DOHH2 (cell line): ENCODE results near the gene RNF8.
A peak's percentile ranks its signal among the peaks of the same experiment; 100 is the strongest.

Experiments used
- H3F3A ChIP-seq: fragments of 200-600 bp; sonication (generic), shearing (Covaris generic); 2 replicates; pipeline ENCODE4 v1.6.0; 2016; ENCODE audit warnings: antibody characterized with exemption, mild to moderate bottlenecking; ENCODE audit not compliant: control insufficient read depth, insufficient read depth
- H3K27ac ChIP-seq: fragments of 200-600 bp; sonication (generic); 2 replicates; pipeline ENCODE4 v1.5.1; 2014; ENCODE audit warnings: low read depth, mild to moderate bottlenecking, low read length, moderate library complexity
- H3K27me3 ChIP-seq: fragments of 200-600 bp; sonication (generic); 2 replicates; pipeline ENCODE4 v1.6.1; 2014; ENCODE audit warnings: mild to moderate bottlenecking, low read length, mixed read lengths; ENCODE audit not compliant: control insufficient read depth
- H3K36me3 ChIP-seq: fragments of 200-600 bp; sonication (generic); 2 replicates; pipeline ENCODE4 v1.6.1; 2014; ENCODE audit warnings: mild to moderate bottlenecking, low read length, moderate library complexity, mixed read lengths; ENCODE audit not compliant: control insufficient read depth
- H3K4me1 ChIP-seq: fragments of 200-600 bp; sonication (generic); 2 replicates; pipeline ENCODE4 v1.6.1; 2014; ENCODE audit warnings: mild to moderate bottlenecking, low read length, mixed read lengths; ENCODE audit not compliant: control insufficient read depth
- H3K4me2 ChIP-seq: fragments of 200-600 bp; sonication (generic); 2 replicates; pipeline ENCODE4 v1.6.0; 2014; ENCODE audit warnings: mild to moderate bottlenecking, low read length, moderate library complexity
- H3K4me3 ChIP-seq: fragments of 200-600 bp; sonication (generic); 2 replicates; pipeline ENCODE4 v1.5.1; 2014; ENCODE audit warnings: mild to moderate bottlenecking, low read length, mixed read lengths
- H3K79me2 ChIP-seq: fragments of 200-600 bp; sonication (generic); 2 replicates; pipeline ENCODE4 v1.6.1; 2014; ENCODE audit warnings: mild to moderate bottlenecking, low read length, mixed read lengths; ENCODE audit not compliant: control insufficient read depth
- H3K9me2 ChIP-seq: fragments of 200-600 bp; sonication (generic); replicated peaks from 2 replicates; pipeline ENCODE4 v1.6.1; 2014; ENCODE audit warnings: mild to moderate bottlenecking, low read length, mixed read lengths; ENCODE audit not compliant: control insufficient read depth
- H3K9me3 ChIP-seq: fragments of 200-600 bp; sonication (generic); 2 replicates; pipeline ENCODE4 v1.6.1; 2014; ENCODE audit warnings: antibody characterized with exemption, low read length, mixed read lengths; ENCODE audit not compliant: control insufficient read depth, insufficient read depth
- H4K20me1 ChIP-seq: fragments of 200-600 bp; sonication (generic); 2 replicates; pipeline ENCODE4 v1.6.0; 2014; ENCODE audit warnings: low read depth, mild to moderate bottlenecking, antibody characterized with exemption, low read length, moderate library complexity; ENCODE audit not compliant: control insufficient read depth, insufficient read depth
- CTCF ChIP-seq: fragments of 200-600 bp; sonication (generic); IDR thresholded peaks from one replicate; pipeline ENCODE4 v1.5.1; 2014; ENCODE audit warnings: antibody characterized with exemption, mild to moderate bottlenecking, low read depth, low read length; ENCODE audit not compliant: poor library complexity, severe bottlenecking
- EZH2phosphoT487 ChIP-seq: fragments of 200-600 bp; sonication (generic); IDR thresholded peaks from 2 replicates; pipeline ENCODE4 v1.6.1; 2017; ENCODE audit warnings: borderline replicate concordance, mild to moderate bottlenecking, antibody characterized with exemption, low read length, moderate library complexity, mixed read lengths

RNF8 gene

GRCh38 chr6:37347670-37348111 is 6.1 kb upstream of the RNF8 start:
- Histone ChIP-seq H3K4me1 (no peaks in the 10 kb centered on the region), H3K4me3 (no peak overlapping the region), H3K9me2 (no peaks in the 10 kb centered on the region), H4K20me1 (no peaks in the 10 kb centered on the region), H3K36me3 (no peaks in the 10 kb centered on the region), H3K9me3 (no peaks in the 10 kb centered on the region), H3K79me2 (no peaks in the 10 kb centered on the region), H3F3A (no peaks in the 10 kb centered on the region), H3K27me3 (peaks cover 8% of the 10 kb centered on the region), H3K4me2 (no peak overlapping the region), H3K27ac (no peak overlapping the region)
- no peak for TF ChIP-seq EZH2phosphoT487
- no peak for TF ChIP-seq CTCF

GRCh38 chr6:37351027-37351426 is 2.8 kb upstream of the RNF8 start:
- H3K4me3 ChIP-seq = no peak overlapping the region
- peaks cover 6% of the 10 kb centered on the region; the same call in 1 of the 2 replicates for H3K36me3 ChIP-seq
- H3K9me2 ChIP-seq = no peaks in the 10 kb centered on the region
- peaks cover 18% of the 10 kb centered on the region for H3K4me1 ChIP-seq
- H3F3A ChIP-seq = no peaks in the 10 kb centered on the region
- H3K9me3 ChIP-seq = no peaks in the 10 kb centered on the region
- H3K27ac ChIP-seq = no peak overlapping the region
- H3K27me3 ChIP-seq = no peaks in the 10 kb centered on the region
- H3K79me2 ChIP-seq = peaks cover 22% of the 10 kb centered on the region
- H4K20me1 ChIP-seq = 0 out of 2 replicates have a peak, but pooled peaks cover 4% of the 10 kb centered on the region
- no peak for TF ChIP-seq CTCF
- no peak for TF ChIP-seq EZH2phosphoT487
- no peak overlapping the region for H3K4me2 ChIP-seq

- no peak overlapping the region for H3K4me3 ChIP-seq
- H3K9me3 ChIP-seq = no peaks in the 10 kb centered on the region
- peaks cover 35% of the 10 kb centered on the region for H3K79me2 ChIP-seq
- H3K36me3 ChIP-seq = peaks cover 6% of the 10 kb centered on the region; the same call in 1 of the 2 replicates
- no peaks in the 10 kb centered on the region for H3K27me3 ChIP-seq
- TF ChIP-seq EZH2phosphoT487 = no peak
- no peak overlapping the region for H3K4me2 ChIP-seq
- peaks cover 28% of the 10 kb centered on the region for H3K4me1 ChIP-seq
- H3K9me2 ChIP-seq = no peaks in the 10 kb centered on the region
- no peaks in the 10 kb centered on the region for H3F3A ChIP-seq
- peaks cover 10% of the 10 kb centered on the region; the same call in 1 of the 2 replicates for H4K20me1 ChIP-seq
- H3K27ac ChIP-seq = no peak overlapping the region
Observed at GRCh38 chr6:37352384-37352783, 1.4 kb upstream of the RNF8 start.

GRCh38 chr6:37354526-37355384 is 972 bp downstream of the RNF8 start:
- no peaks in the 10 kb centered on the region for H3K9me2 ChIP-seq
- H3K4me2 ChIP-seq = peak overlapping the region; percentile 61
- peaks cover 17% of the 10 kb centered on the region for H4K20me1 ChIP-seq
- peak overlapping the region; percentile 37; the same call in 1 of the 2 replicates for H3K27ac ChIP-seq
- no peaks in the 10 kb centered on the region for H3K27me3 ChIP-seq
- peak overlapping the region; percentile 97 for H3K4me3 ChIP-seq
- H3K36me3 ChIP-seq = peaks cover 11% of the 10 kb centered on the region
- TF ChIP-seq CTCF (no peak), EZH2phosphoT487 (no peak)
- H3F3A ChIP-seq = no peaks in the 10 kb centered on the region
- no peaks in the 10 kb centered on the region for H3K9me3 ChIP-seq
- peaks cover 28% of the 10 kb centered on the region for H3K4me1 ChIP-seq
- H3K79me2 ChIP-seq = peaks cover 56% of the 10 kb centered on the region
